Occipital lobe (tissue), 2 donors: ENCODE measurements around the gene EIF2B2. TPM values are rescaled to one million over a fixed set of nuclear protein-coding genes. Genes with fewer than 3 reads are reported as not detected.

Experiments used
- DNase-seq: peaks from one replicate; lab custom pipeline; 2025; lab: John Stamatoyannopoulos, UW
- total RNA-seq: library from RNA; depleted of rRNA; stranded (reverse); fragments of >200 nt; gene quantifications from one replicate; pipeline ENCODE4 v1.2.3, GENCODE V29; 2014

The EIF2B2 gene
- 20.3 TPM for total RNA-seq

DNA sequence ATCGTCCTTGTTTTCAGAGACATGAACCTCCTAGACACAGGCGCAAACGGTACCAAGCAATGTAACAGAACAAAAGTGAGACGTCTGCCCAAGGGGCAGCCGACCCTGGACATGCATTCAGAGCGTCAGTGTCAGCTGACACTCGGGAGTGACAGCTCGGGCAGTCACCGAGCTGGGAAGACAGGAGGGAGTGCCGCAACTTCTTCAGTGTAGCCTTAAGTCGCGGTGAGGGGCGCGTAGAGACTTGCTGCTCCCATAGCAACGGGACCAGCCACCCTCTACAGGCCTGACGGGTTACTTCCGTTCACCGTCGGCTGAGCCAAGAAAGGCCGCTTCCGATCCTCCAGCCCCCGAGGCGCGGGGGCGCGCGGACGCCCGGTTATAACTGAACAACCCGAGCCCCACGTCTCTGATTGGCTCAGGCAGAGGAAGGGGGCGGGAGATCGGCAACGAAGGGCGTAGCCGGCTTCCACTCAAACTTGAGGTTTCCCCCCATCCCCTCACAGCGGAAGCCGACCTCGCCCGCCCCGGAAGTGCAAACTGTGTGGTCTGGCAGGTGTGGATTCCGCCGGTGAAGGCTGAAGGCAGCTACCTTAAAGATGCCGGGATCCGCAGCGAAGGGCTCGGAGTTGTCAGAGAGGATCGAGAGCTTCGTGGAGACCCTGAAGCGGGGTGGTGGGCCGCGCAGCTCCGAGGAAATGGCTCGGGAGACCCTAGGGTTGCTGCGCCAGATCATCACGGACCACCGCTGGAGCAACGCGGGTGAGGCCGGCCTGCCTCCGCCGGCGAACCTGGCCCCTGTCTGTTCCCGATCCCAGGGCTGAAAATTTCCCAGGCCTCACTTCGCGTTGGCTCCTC, at the start of gene EIF2B2:
Gene EIF2B2 (plus strand): TSS at position 530 of the 858 bp plus-strand sequence. CDS start 70 bp downstream, at position 600.
- DNase-seq: peak; percentile 98

- no peak for DNase-seq
Observed at GRCh38 chr14:74953686-74954085, 49.0 kb upstream of the EIF2B2 start.

DNA sequence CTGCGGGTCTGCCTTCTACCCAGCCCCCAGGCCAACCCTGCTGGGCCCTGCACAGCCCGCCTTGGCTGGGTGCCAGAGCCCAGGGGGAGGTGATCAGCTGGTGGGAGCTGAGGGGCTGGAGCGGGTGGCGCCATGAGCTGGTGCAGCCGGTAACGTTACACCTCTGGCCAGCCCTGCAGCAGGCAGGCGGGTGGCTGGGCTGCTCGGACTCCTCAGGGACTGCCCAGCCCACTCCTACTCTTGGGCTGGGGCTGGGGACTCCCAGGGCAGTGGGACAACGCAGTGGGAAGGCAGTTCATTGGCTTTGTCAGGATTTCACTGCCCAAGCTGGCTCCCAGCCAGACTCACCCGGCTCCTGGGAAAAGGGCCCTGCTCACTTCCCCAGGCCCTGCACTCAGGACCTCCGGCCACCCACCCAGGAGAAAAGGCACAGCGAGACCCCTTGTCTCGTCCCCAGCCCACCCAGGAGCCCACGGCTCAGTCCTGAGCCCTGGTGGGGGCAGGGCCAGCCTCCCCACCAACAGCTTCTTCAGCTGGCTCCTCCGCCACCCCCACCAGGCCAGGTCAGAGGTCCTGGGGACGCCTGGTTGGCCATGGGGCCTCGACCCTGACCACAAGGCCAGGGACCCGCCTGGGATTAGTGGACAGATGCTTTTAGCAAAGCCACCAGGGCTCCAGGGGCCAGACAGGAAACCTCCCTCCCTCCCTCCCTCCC, 48.3 kb upstream of the EIF2B2 start:
- DNase-seq: no peak

- DNase-seq: no peak
Observed at GRCh38 chr14:74954947-74955228, 47.8 kb upstream of the EIF2B2 start.

DNA sequence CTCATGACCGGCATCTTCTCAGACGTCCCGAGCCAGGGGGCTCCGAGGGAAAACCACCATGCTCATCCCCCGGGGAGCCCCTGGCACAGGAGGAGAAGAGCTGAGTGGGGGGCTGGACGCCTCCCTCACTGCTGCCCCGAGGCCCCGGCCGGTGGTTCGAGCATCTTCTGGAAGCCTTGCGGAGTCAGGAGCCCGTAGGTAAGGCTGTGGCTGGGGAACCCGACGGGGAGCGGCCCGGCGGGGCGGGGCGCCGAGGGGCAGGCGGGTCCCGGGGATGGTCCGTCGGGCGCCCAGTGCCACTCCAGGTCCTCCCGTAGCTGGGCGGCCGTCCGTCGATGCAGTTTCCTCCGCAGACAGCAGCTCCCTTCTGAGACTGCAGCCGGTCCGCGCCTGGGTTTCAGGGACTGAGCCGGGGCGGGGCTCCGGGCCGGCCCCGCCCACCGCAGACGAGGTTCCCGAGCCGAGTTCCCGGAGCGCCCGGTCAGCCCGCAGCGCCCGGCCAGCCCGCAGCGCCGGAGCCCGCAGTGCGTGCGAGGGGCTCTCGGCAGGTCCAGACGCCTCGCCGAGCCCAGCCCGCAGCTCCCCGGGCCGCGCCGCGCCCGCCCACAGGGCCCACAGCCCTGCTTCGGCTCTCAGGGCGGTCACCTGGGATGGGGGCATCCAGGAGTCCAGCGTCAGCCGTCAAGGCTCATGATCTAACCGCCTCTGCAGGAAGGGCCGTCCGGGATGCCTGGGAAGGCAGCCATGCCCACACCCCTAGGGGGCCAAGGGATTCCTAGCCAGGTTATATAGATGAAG, 47.3 kb upstream of the EIF2B2 start, which contains the start of gene PGF:
Gene PGF (minus strand): TSS at position 369 of the 798 bp plus-strand sequence. CDS start 355 bp downstream, at position 14.
- no peak for DNase-seq

- DNase-seq: no peak
Observed at GRCh38 chr14:74956027-74956279, 46.8 kb upstream of the EIF2B2 start.

DNA sequence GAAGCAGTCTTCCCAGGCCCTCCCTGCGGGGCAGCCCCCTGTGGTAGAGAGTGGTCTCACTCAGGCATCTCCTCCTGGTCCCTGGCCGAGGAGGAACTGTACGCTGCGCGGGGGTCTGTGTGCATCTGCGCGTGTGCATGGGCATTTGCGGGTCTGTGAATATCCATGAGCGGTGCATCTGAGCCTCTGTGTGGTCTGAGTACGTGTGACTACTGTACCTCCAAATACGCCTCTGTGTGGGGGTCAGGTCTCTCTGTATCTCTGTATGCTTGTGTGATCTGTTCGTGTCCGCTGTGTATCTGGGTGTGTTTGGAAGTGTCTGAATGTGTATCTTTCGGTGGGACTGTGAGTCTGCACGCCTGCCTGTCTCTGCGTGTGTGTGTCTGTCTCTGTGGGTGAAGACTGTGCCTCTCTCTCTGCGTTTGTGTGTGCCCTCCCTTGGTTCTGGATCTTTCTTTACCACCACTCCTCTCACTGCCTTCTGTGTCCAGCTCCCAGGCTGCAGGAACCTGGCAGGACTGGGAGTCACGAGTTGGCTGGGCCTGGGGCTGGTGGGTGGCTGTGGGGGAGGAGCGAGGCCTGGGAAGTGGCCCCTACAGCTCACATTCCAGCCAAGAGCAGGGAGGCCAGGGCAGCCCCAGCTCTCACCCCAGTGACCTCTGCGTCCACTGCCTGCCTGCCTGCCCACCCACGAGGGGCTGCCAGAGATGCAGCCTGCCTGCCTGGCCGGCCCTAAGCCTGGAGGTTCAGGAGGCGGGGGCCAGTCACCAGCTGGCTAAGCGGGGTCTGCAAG, 46.2 kb upstream of the EIF2B2 start:
- DNase-seq: no peak

- no peak for DNase-seq
Observed at GRCh38 chr14:74959596-74960180, 43.0 kb upstream of the EIF2B2 start.

DNA sequence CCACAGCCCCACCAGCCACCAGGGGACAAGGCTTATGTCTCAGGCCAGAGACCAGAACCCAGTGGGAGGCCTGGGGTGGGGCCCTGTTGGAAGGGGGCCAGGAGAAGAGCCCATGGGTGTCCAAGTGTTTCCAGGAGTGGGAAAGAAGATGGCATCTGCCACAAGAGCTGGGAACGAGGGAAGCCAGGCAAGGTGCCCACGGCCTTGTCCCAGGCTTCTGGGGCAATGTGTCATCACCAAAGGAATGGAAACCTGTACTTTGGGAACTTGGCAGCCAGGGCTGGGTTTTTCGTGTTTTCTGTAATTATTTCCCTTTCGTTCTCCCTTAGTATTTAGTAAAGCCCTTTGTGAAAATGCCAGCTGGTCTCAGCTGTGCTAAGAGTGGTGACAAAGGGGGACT, 42.0 kb upstream of the EIF2B2 start:
- DNase-seq: no peak

DNA sequence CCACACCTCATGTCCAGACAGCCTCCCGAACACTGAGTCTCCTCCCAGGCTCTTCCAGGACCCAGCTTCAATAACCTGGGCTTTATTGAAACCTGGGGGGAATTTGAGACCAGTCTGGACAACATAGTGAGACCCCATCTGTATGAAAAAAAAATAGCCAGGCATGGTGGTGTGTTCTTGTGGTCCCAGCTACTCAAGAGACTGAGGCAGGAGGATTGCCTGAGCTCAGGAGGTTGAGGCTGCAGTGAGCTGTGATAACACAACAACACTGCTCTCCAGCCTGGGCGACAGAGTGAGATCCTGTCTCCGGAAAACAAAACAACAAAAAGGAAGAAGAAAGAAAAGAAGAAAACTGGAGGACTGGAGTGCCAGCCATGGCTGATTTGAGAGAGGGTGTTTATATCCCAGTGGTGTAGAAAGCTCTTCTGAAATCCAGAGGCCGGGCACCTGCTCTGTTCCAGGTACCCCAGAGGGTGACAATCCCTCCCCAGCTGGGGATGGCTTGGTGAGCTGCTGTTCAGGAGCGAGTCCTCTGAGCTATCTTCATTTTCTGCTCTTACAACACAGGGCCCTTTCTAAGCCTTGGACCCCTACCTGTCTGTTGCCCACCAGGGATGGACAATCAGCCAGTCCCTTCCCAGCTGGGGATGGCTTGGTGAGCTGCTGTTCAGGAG, 41.3 kb upstream of the EIF2B2 start:
- no peak for DNase-seq

GRCh38 chr14:74962046-74962445, 40.7 kb upstream of the EIF2B2 start:
- DNase-seq: no peak

DNA sequence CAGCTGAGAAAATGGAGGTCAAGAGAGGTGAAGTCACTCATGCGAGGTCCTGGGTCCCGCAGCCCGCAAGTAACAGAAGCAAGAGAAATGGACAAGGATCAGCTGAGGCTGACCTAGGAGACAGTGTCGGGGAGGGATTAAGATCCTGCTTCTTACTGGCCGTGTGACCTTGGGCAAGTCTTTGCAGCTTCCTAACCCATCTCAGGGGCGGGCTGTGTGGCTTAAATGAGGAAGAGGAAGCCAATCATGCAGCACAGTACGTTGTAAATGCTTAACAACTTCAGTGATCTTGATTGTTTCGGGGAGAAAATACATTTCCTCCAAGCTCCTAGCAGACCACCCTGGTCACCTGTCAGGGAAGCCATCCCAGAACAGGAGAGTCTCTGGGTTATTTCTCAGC, 40.2 kb upstream of the EIF2B2 start:
- DNase-seq: no peak

DNA sequence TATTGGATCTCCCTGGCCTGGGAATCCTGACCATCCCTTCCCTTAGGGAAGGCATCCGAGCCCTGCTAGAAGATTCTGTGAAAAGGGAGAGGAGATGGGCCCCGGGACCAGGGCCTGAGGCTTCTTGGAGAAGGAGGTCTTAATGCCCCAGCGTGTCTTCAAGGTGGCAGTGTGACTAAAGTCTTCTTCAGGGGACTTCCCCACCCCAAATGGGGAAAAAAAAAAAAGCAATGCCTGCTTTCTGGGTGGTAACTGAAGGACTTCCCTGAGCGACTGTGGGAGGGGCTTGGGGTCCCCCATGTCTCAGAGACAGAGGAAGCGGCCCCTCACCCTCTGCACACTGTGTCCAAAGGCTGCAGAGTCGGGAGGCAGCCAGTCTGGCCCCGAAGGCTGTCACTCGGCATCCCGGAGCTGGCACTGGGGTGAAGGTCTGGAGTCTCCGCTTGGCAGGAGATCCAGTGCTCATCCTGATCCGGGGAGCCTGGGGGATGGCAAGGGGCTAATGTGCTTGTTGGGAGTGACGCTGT, 39.5 kb upstream of the EIF2B2 start:
- DNase-seq: no peak

DNA sequence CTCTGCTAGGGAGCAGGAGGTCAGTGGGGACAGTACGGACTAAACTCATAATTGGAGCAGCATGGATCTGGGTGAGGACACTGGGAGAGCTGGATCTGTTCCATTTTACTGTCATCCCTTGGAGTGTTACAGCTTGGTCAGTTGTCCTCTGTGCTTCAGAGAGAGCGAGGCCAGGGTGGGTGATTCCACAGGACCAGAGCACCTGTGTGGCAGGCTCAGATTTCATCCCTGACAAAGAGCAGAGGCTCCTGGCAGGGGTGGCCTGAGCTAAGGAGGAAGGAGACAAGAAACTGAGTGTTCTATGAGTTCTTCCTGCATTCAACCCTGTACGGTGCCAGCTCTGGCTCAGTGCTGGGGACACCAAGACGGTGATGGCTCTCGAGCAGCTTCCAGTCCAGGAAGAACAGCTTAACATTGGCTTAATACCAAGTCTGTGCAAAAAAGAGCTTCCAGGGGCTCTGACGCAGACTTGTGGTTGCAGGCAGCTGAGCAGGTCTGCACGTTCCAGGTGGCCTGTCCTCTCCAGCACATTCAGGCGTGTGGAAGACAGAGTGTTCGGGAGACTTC, 38.9 kb upstream of the EIF2B2 start:
- no peak for DNase-seq

- no peak for DNase-seq
Observed at GRCh38 chr14:74964787-74965485, 37.8 kb upstream of the EIF2B2 start.

DNA sequence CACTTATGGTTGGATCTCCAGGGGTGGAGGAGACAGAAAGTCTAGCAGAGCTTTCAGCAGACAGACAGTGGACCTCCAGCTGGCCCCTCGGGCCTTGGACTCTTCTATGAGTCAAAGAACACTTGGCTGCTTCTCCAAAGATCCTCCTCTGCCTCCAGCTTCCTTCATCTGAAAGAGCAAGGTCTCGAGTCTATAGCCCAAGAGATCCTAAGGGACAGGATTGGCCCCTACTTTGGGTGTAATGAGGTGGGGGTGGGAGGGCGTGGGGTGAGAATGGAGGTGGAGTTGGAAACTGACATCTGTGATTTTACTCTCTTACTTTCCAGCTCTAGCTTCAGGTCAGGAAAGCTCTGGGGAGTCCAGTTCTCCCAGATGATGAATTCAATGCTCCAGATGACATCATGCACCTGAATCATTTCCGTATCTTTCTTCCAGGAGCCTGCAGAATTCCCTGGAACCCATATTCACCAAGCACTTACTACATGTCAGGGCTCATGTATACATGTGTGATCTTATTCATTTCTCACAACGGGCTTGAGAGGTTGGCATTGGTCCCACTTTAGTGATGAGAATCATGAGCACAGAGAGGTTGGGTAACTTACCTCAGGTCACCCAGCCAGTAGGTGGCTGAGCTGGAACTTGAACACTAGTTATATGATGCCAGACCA, 37.1 kb upstream of the EIF2B2 start:
- DNase-seq: no peak

- no peak for DNase-seq
Observed at GRCh38 chr14:74968811-74969210, 33.9 kb upstream of the EIF2B2 start.

DNA sequence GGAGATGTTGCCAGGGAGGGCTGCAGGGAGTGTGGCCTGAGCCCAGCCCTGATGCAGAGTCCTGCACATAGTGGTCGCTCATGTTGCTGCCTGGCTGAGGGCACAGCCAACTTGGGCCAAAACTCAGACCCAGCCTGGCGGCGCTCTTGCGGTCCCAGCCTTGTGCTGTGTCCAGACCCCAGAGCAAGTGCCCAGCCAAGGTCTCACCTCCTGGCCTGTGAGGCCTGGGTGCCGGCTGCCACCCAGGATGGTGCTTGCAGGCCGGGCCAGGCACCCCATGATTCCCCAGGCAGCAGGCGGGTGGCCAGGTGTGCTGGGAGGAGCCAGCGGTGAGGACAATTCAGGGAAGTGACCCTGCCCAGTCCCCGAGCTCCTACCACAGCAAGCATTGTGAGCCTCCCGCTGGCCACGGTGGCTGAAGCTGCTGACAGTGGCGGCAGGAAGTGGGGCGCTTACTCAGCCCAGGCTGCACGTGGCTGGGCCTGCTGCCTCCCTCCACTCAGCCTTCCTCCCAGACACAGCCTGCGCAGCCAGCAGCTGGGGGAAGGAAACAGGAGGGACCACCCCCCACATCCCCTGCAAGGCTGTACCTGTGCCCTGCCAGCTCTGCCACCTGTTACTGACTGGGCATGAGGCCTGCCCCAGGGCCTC, 29.6 kb upstream of the EIF2B2 start:
- DNase-seq: no peak
